ENCODE results near the gene LAGE3. TPM values are rescaled to one million over a fixed set of nuclear protein-coding genes. Genes with fewer than 3 reads are reported as not detected.
A peak's percentile ranks its signal among the peaks of the same experiment; 100 is the strongest.

Gene LAGE3
- 13.4 TPM for total RNA-seq

- peak; percentile 85 for DNase-seq
These were observed at the start of gene LAGE3 for GRCh38 chrX:154478728-154479622. LAGE3 (minus strand) TSS chrX:154479281; CDS start chrX:154478915, 366 bp downstream.

- peak; percentile 61 for DNase-seq
These were observed 48.0 kb upstream of the LAGE3 start for GRCh38 chrX:154526901-154527675.

GRCh38 chrX:154525606-154526490 lies 46.8 kb upstream of the LAGE3 start:
- DNase-seq, result no peak

GRCh38 chrX:154519389-154519788 lies 40.3 kb upstream of the LAGE3 start:
- no peak for DNase-seq

- DNase-seq, result no peak
These were observed 38.2 kb upstream of the LAGE3 start for GRCh38 chrX:154517101-154517781.

- DNase-seq, result no peak
These were observed 37.6 kb upstream of the LAGE3 start for GRCh38 chrX:154516656-154517100.

- DNase-seq, result peak; percentile 95
These were observed 37.0 kb upstream of the LAGE3 start, which contains the start of gene FAM3A for GRCh38 chrX:154515966-154516655. FAM3A (minus strand) TSS chrX:154516232; CDS start chrX:154515772, 460 bp downstream.

- no peak for DNase-seq
These were observed 36.2 kb upstream of the LAGE3 start for GRCh38 chrX:154515090-154515965.

- no peak for DNase-seq
These were observed 34.6 kb upstream of the LAGE3 start for GRCh38 chrX:154513716-154514115.

GRCh38 chrX:154512879-154513553 lies 33.9 kb upstream of the LAGE3 start:
- no peak for DNase-seq

GRCh38 chrX:154511761-154512160 lies 32.7 kb upstream of the LAGE3 start:
- no peak for DNase-seq

GRCh38 chrX:154509455-154509854 lies 30.4 kb upstream of the LAGE3 start:
- DNase-seq, result no peak

GRCh38 chrX:154508384-154508745 lies 29.3 kb upstream of the LAGE3 start:
- no peak for DNase-seq

- no peak for DNase-seq
These were observed 28.7 kb upstream of the LAGE3 start for GRCh38 chrX:154507673-154508383.

GRCh38 chrX:154506483-154507332 lies 27.6 kb upstream of the LAGE3 start:
- DNase-seq, result no peak

- DNase-seq, result no peak
These were observed 26.7 kb upstream of the LAGE3 start for GRCh38 chrX:154505734-154506133.

- DNase-seq, result no peak
These were observed 23.9 kb upstream of the LAGE3 start for GRCh38 chrX:154502989-154503388.

GRCh38 chrX:154502098-154502497 lies 23.0 kb upstream of the LAGE3 start:
- DNase-seq, result no peak

Measured in occipital lobe (tissue), 2 donors.